GM12874 (cell line): ENCODE data around the gene ROR2.

ENCODE experiments used
- TF ChIP-seq, protein P1 (sequence below): IDR thresholded peaks from 2 replicates; pipeline ENCODE4 v1.5.1; 2011; ENCODE audit warnings: low read depth, mild to moderate bottlenecking, control low read depth, low read length, moderate library complexity; ENCODE audit not compliant: insufficient read depth

Gene ROR2

DNA sequence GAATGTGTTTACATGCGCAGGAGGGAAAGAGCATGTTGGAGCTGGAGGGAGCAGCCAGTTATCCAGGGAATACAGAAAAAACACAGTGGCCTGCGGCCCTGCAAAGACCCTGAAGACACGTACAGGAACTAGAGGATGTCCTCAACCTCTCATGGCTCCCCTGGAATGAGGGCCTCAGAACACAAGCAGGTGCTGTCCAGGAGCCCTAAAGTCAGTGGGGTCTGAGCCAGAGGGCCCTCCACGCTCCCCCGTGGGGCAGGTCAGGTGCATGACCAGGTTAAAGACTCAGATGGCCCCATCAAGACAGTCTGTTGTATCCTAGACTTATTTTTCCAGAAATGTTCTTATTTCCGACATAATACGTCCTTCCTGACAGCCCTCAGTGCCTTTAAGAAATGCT is 106.9 kb downstream of the ROR2 start:
- TF ChIP-seq, protein P1, sequence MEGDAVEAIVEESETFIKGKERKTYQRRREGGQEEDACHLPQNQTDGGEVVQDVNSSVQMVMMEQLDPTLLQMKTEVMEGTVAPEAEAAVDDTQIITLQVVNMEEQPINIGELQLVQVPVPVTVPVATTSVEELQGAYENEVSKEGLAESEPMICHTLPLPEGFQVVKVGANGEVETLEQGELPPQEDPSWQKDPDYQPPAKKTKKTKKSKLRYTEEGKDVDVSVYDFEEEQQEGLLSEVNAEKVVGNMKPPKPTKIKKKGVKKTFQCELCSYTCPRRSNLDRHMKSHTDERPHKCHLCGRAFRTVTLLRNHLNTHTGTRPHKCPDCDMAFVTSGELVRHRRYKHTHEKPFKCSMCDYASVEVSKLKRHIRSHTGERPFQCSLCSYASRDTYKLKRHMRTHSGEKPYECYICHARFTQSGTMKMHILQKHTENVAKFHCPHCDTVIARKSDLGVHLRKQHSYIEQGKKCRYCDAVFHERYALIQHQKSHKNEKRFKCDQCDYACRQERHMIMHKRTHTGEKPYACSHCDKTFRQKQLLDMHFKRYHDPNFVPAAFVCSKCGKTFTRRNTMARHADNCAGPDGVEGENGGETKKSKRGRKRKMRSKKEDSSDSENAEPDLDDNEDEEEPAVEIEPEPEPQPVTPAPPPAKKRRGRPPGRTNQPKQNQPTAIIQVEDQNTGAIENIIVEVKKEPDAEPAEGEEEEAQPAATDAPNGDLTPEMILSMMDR: no peak

GRCh38 chr9:91842358-91843049 is 107.5 kb downstream of the ROR2 start:
- TF ChIP-seq, protein P1: no peak

GRCh38 chr9:91841591-91841990 is 108.4 kb downstream of the ROR2 start:
- TF ChIP-seq, protein P1: no peak

GRCh38 chr9:91840882-91841281 is 109.1 kb downstream of the ROR2 start:
- TF ChIP-seq, protein P1: no peak

- TF ChIP-seq, protein P1: no peak
Observed at GRCh38 chr9:91840469-91840868, 109.6 kb downstream of the ROR2 start.

GRCh38 chr9:91839926-91840465 is 110.0 kb downstream of the ROR2 start:
- TF ChIP-seq, protein P1: no peak

GRCh38 chr9:91837981-91838731 is 111.9 kb downstream of the ROR2 start:
- TF ChIP-seq, protein P1: no peak
